ENCODE measurements around the gene CTSF. TPM values are rescaled to one million over a fixed set of nuclear protein-coding genes. Genes with fewer than 3 reads are reported as not detected.

CTSF gene
- total RNA-seq, 2 experiments from 2014 or later, result not detected

DNA sequence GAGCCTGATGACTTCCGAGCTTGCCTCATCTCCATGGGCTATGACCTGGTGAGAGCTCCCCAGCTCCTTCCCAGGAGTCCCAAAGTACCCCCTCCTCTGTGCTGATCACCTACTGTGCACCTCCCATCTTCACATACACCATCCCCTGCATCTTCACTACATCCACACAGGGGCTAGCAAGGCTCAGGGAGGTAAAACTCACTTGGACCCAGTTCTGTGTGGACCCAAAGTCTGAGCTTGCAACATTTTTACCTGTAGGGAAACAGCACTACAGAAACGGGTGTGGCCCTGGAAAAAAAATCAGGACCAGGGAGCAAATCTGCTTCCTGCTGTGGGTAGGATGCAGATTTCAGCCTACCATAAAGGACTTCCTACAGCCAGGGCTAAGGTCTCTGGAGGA is 6.1 kb downstream of the CTSF start:
- H3K4me1 ChIP-seq (ENCODE audit: insufficient read depth, low read length, poor library complexity, severe bottlenecking), result no peaks in the 10 kb centered on the region
- no peak for DNase-seq (ENCODE audit: low spot score)
- ChIA-PET POLR2A (interaction anchor here (1.3 kb wide), 1 partner anchor 57 kb away, joined by 3 read pairs; no protein-coding TSS in a partner anchor), CTCF (ENCODE audit: unreplicated experiment) (no interaction called here)
- no peak overlapping the region for H3K4me2 ChIP-seq (ENCODE audit: low read length)
- no TSS peak for BruUV-seq (replicated peaks)
- no peak overlapping the region for H3K27ac ChIP-seq (ENCODE audit: low read depth, low read length, poor library complexity, severe bottlenecking)
- no peak overlapping the region for H3K4me3 ChIP-seq (ENCODE audit: low read depth, low read length, poor library complexity, severe bottlenecking)
- H3K9me2 ChIP-seq (ENCODE audit: insufficient read depth, low read length), result no peaks in the 10 kb centered on the region
- TF ChIP-seq EZH2phosphoT487 (IDR thresholded peaks at IDR 0.05; ENCODE audit: borderline replicate concordance, low read depth, low read length) (no peak), CTCF (conservative IDR thresholded peaks at IDR 0.05; ENCODE audit: low read length) (no peak)
- no peaks in the 10 kb centered on the region for H3K9me3 ChIP-seq (ENCODE audit: low read length)
- no peaks in the 10 kb centered on the region for H3K36me3 ChIP-seq (ENCODE audit: insufficient read depth, low read length)
- no peak overlapping the region for H2AFZ ChIP-seq (ENCODE audit: low read length)
- intact Hi-C loops (cut with micrococcal nuclease; ENCODE audit: unreplicated experiment), result no loop called here
- H4K20me1 ChIP-seq (ENCODE audit: insufficient read depth, low read length), result no peaks in the 10 kb centered on the region
- no peaks in the 10 kb centered on the region for H3K79me2 ChIP-seq (ENCODE audit: insufficient read depth, low read depth, low read length)

DNA sequence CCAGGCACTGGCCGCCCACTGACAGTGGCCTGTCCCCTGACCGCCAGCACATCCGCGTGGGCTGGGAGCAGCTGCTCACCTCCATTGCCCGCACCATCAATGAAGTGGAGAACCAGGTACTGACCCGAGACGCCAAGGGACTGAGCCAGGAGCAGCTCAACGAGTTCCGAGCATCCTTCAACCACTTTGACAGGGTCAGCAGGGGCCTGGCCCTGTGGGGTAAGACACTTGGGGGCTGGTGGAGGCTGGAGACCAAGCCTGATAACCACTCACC is 6.5 kb downstream of the CTSF start:
- H3K4me3 ChIP-seq (ENCODE audit: low read depth, low read length, poor library complexity, severe bottlenecking), result no peak overlapping the region
- no peak overlapping the region for H3K27ac ChIP-seq (ENCODE audit: low read depth, low read length, poor library complexity, severe bottlenecking)
- no peaks in the 10 kb centered on the region for H3K9me2 ChIP-seq (ENCODE audit: insufficient read depth, low read length)
- ChIA-PET CTCF (ENCODE audit: unreplicated experiment) (interaction anchor here (0.5 kb wide), 1 partner anchor 10 kb away, joined by 4 read pairs; no protein-coding TSS in a partner anchor), POLR2A (interaction anchor here (1.3 kb wide), 1 partner anchor 57 kb away, joined by 3 read pairs; no protein-coding TSS in a partner anchor)
- H3K79me2 ChIP-seq (ENCODE audit: insufficient read depth, low read depth, low read length), result no peaks in the 10 kb centered on the region
- no peak overlapping the region for H2AFZ ChIP-seq (ENCODE audit: low read length)
- TF ChIP-seq EZH2phosphoT487 (IDR thresholded peaks at IDR 0.05; ENCODE audit: borderline replicate concordance, low read depth, low read length) (no peak), CTCF (conservative IDR thresholded peaks at IDR 0.05; ENCODE audit: low read length) (no peak)
- no peaks in the 10 kb centered on the region for H3K4me1 ChIP-seq (ENCODE audit: insufficient read depth, low read length, poor library complexity, severe bottlenecking)
- intact Hi-C loops (cut with micrococcal nuclease; ENCODE audit: unreplicated experiment), result no loop called here
- H4K20me1 ChIP-seq (ENCODE audit: insufficient read depth, low read length), result no peaks in the 10 kb centered on the region
- H3K4me2 ChIP-seq (ENCODE audit: low read length), result no peak overlapping the region
- DNase-seq (ENCODE audit: low spot score), result no peak
- H3K36me3 ChIP-seq (ENCODE audit: insufficient read depth, low read length), result no peaks in the 10 kb centered on the region
- no TSS peak for BruUV-seq (replicated peaks)
- no peaks in the 10 kb centered on the region for H3K9me3 ChIP-seq (ENCODE audit: low read length)

GRCh38 chr11:66561178-66561974 is 7.0 kb downstream of the CTSF start:
- Histone ChIP-seq H3K36me3 (ENCODE audit: insufficient read depth, low read length) (no peaks in the 10 kb centered on the region), H3K4me1 (ENCODE audit: insufficient read depth, low read length, poor library complexity, severe bottlenecking) (no peaks in the 10 kb centered on the region), H3K79me2 (ENCODE audit: insufficient read depth, low read depth, low read length) (no peaks in the 10 kb centered on the region), H3K4me2 (ENCODE audit: low read length) (no peak overlapping the region), H3K4me3 (ENCODE audit: low read depth, low read length, poor library complexity, severe bottlenecking) (no peak overlapping the region), H2AFZ (ENCODE audit: low read length) (no peak overlapping the region), H3K27ac (ENCODE audit: low read depth, low read length, poor library complexity, severe bottlenecking) (no peak overlapping the region), H3K9me3 (ENCODE audit: low read length) (no peaks in the 10 kb centered on the region), H4K20me1 (ENCODE audit: insufficient read depth, low read length) (no peaks in the 10 kb centered on the region), H3K9me2 (ENCODE audit: insufficient read depth, low read length) (no peaks in the 10 kb centered on the region)
- TF ChIP-seq EZH2phosphoT487 (IDR thresholded peaks at IDR 0.05; ENCODE audit: borderline replicate concordance, low read depth, low read length) (no peak), CTCF (conservative IDR thresholded peaks at IDR 0.05; ENCODE audit: low read length) (no peak)
- ChIA-PET CTCF (ENCODE audit: unreplicated experiment) (interaction anchor here (0.5 kb wide), 1 partner anchor 9 kb away, joined by 4 read pairs; no protein-coding TSS in a partner anchor), POLR2A (interaction anchor here (1.3 kb wide), 1 partner anchor 58 kb away, joined by 3 read pairs; no protein-coding TSS in a partner anchor)
- intact Hi-C loops (cut with micrococcal nuclease; ENCODE audit: unreplicated experiment), result no loop called here
- no peak for DNase-seq (ENCODE audit: low spot score)
- BruUV-seq (replicated peaks), result no TSS peak
